ENCODE data around the gene CCDC33. TPM values are rescaled to one million over a fixed set of nuclear protein-coding genes. Genes with fewer than 3 reads are reported as not detected.

The CCDC33 gene
- total RNA-seq, 1 donor from 2014 or later, result not detected

- TF ChIP-seq, protein P1, sequence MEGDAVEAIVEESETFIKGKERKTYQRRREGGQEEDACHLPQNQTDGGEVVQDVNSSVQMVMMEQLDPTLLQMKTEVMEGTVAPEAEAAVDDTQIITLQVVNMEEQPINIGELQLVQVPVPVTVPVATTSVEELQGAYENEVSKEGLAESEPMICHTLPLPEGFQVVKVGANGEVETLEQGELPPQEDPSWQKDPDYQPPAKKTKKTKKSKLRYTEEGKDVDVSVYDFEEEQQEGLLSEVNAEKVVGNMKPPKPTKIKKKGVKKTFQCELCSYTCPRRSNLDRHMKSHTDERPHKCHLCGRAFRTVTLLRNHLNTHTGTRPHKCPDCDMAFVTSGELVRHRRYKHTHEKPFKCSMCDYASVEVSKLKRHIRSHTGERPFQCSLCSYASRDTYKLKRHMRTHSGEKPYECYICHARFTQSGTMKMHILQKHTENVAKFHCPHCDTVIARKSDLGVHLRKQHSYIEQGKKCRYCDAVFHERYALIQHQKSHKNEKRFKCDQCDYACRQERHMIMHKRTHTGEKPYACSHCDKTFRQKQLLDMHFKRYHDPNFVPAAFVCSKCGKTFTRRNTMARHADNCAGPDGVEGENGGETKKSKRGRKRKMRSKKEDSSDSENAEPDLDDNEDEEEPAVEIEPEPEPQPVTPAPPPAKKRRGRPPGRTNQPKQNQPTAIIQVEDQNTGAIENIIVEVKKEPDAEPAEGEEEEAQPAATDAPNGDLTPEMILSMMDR (IDR thresholded peaks at IDR 0.05), result no peak
- Mint-ChIP-seq H3K9me3 (ENCODE audit: low read depth) (no peaks in the 10 kb centered on the region), H3K27me3 (ENCODE audit: low read depth) (peaks cover 2% of the 10 kb centered on the region), H3K4me3 (ENCODE audit: unreplicated experiment) (no peak overlapping the region), H3K4me1 (ENCODE audit: low read depth) (peaks cover 29% of the 10 kb centered on the region), H3K27ac (ENCODE audit: unreplicated experiment) (peak overlapping the region; percentile 65), H3K36me3 (ENCODE audit: low read depth) (peaks cover 2% of the 10 kb centered on the region)
- DNase-seq (ENCODE audit: low spot score), result no peak
Observed at GRCh38 chr15:74209560-74209958, 26.6 kb upstream of the CCDC33 start.

DNA sequence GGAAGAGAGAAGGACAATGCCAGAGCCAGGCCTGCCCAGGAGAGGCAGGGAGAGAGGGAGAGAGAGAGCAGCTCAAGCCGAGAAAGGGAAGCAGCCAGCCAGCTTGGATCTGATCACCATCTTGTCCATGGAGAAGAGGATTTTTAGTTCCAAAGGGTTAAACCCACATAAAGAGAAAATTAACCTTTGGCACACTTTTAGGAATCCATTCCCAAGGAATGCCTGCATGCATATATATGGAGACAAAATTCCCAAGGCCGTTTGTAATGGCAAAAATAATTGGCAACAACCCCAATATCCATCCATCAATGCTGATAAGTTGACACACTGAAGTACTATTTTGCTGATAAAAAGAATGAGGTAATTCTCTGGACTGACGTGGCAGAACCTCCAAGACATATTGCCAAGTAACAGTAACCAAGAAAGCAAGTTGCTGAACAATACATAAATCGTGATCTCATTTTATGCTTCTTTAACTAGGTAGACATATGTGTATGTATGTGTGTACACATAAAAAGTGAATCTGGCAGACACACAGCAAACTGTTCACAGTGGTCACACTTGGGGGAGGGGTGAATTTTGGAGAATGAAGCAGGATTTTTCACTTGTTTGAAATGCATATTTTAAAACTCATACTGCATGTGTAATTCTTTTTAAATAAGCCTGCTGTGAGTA is 26.0 kb upstream of the CCDC33 start:
- H3K36me3 Mint-ChIP-seq (ENCODE audit: low read depth), result peaks cover 2% of the 10 kb centered on the region
- H3K4me1 Mint-ChIP-seq (ENCODE audit: low read depth), result peaks cover 35% of the 10 kb centered on the region
- peak overlapping the region; percentile 83 for H3K27ac Mint-ChIP-seq (ENCODE audit: unreplicated experiment)
- TF ChIP-seq, protein P1 (IDR thresholded peaks at IDR 0.05), result no peak
- H3K4me3 Mint-ChIP-seq (ENCODE audit: unreplicated experiment), result no peak overlapping the region
- DNase-seq (ENCODE audit: low spot score), result no peak
- H3K9me3 Mint-ChIP-seq (ENCODE audit: low read depth), result no peaks in the 10 kb centered on the region
- peaks cover 2% of the 10 kb centered on the region for H3K27me3 Mint-ChIP-seq (ENCODE audit: low read depth)

GRCh38 chr15:74210729-74211128 is 25.4 kb upstream of the CCDC33 start:
- DNase-seq (ENCODE audit: low spot score), result no peak
- Mint-ChIP-seq H3K27ac (ENCODE audit: unreplicated experiment) (peak overlapping the region; percentile 83), H3K4me3 (ENCODE audit: unreplicated experiment) (no peak overlapping the region), H3K27me3 (ENCODE audit: low read depth) (peaks cover 2% of the 10 kb centered on the region), H3K9me3 (ENCODE audit: low read depth) (no peaks in the 10 kb centered on the region), H3K36me3 (ENCODE audit: low read depth) (peaks cover 2% of the 10 kb centered on the region), H3K4me1 (ENCODE audit: low read depth) (peaks cover 40% of the 10 kb centered on the region)
- TF ChIP-seq, protein P1 (IDR thresholded peaks at IDR 0.05), result no peak

DNA sequence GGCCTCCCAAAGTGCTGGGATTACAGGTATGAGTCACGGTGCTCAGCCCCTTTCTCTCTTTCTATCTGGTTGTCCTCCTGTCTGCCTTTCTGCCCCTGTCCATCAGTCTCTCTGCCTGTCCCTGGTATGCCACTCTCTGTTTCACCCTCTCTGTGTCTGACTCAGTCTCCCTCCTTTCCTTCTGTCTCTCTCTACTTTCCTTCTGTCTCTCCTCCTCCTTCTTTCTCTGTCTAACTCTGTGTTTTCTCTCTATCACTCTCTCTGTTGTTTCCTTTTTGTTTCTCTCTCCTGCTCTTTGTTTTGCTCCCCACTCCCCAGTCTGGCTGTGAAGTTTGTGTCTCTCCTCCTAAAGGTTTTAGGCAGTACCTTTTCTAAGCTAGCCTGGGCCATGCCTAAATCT is 24.5 kb upstream of the CCDC33 start:
- DNase-seq (ENCODE audit: low spot score), result no peak
- Mint-ChIP-seq H3K27me3 (ENCODE audit: low read depth) (peaks cover under 1% of the 10 kb centered on the region), H3K9me3 (ENCODE audit: low read depth) (no peaks in the 10 kb centered on the region), H3K4me3 (ENCODE audit: unreplicated experiment) (no peak overlapping the region), H3K27ac (ENCODE audit: unreplicated experiment) (peak overlapping the region; percentile 68), H3K4me1 (ENCODE audit: low read depth) (peaks cover 42% of the 10 kb centered on the region), H3K36me3 (ENCODE audit: low read depth) (peaks cover 2% of the 10 kb centered on the region)
- TF ChIP-seq, protein P1 (IDR thresholded peaks at IDR 0.05), result no peak

- no peak overlapping the region for H3K27ac Mint-ChIP-seq (ENCODE audit: unreplicated experiment)
- TF ChIP-seq, protein P1 (IDR thresholded peaks at IDR 0.05), result no peak
- H3K4me3 Mint-ChIP-seq (ENCODE audit: unreplicated experiment), result no peak overlapping the region
- H3K4me1 Mint-ChIP-seq (ENCODE audit: low read depth), result peaks cover 42% of the 10 kb centered on the region
- peaks cover 2% of the 10 kb centered on the region for H3K36me3 Mint-ChIP-seq (ENCODE audit: low read depth)
- no peak for DNase-seq (ENCODE audit: low spot score)
- H3K9me3 Mint-ChIP-seq (ENCODE audit: low read depth), result no peaks in the 10 kb centered on the region
- peaks cover 1% of the 10 kb centered on the region for H3K27me3 Mint-ChIP-seq (ENCODE audit: low read depth)
Observed at GRCh38 chr15:74212494-74212893, 23.6 kb upstream of the CCDC33 start.

Measured in chondrocyte (in vitro differentiated cells).